H9 (cell line): ENCODE data around the gene WNT6. TPM values are rescaled to one million over a fixed set of nuclear protein-coding genes. Genes with fewer than 3 reads are reported as not detected.

Experiments
- DNase-seq: peaks from one replicate; pipeline ENCODE4 v3.0.0-alpha.2; 2017
- H2AFZ ChIP-seq: one replicate; pipeline ENCODE4 v1.6.1; 2013; ENCODE audit warnings: mild to moderate bottlenecking, low read length, control low read depth, moderate library complexity
- H2AK5ac ChIP-seq: 2 replicates; pipeline ENCODE4 v1.6.1; 2013; ENCODE audit warnings: low read length, control low read depth, mixed read lengths; ENCODE audit not compliant: insufficient read length
- H2BK120ac ChIP-seq: one replicate; pipeline ENCODE4 v1.6.1; 2013; ENCODE audit warnings: low read depth, mild to moderate bottlenecking, low read length, control low read depth, inconsistent platforms; ENCODE audit not compliant: poor library complexity, severe bottlenecking
- H2BK12ac ChIP-seq: 2 replicates; pipeline ENCODE4 v1.6.1; 2013; ENCODE audit warnings: low read length, control low read depth, mixed read lengths, low read depth; ENCODE audit not compliant: insufficient read length
- H2BK15ac ChIP-seq: 2 replicates; pipeline ENCODE4 v1.6.1; 2013; ENCODE audit warnings: low read depth, low read length, control low read depth
- H2BK20ac ChIP-seq: one replicate; pipeline ENCODE4 v1.6.1; 2013; ENCODE audit warnings: low read depth, mild to moderate bottlenecking, low read length, control low read depth, inconsistent platforms; ENCODE audit not compliant: poor library complexity, severe bottlenecking
- H2BK5ac ChIP-seq: 2 replicates; pipeline ENCODE4 v1.6.1; 2013; ENCODE audit warnings: low read length, control low read depth, mixed read lengths; ENCODE audit not compliant: insufficient read length
- H3K14ac ChIP-seq: 2 replicates; pipeline ENCODE4 v1.6.1; 2013; ENCODE audit warnings: low read length, control low read depth; ENCODE audit not compliant: insufficient read depth
- H3K18ac ChIP-seq: 2 replicates; pipeline ENCODE4 v1.6.1; 2013; ENCODE audit warnings: low read depth, mild to moderate bottlenecking, mixed read lengths, low read length, control low read depth; ENCODE audit not compliant: insufficient read length
- H3K23ac ChIP-seq: 2 replicates; pipeline ENCODE4 v1.6.1; 2013; ENCODE audit warnings: low read length, control low read depth, mixed read lengths, low read depth; ENCODE audit not compliant: insufficient read length
- H3K23me2 ChIP-seq: 2 replicates; pipeline ENCODE4 v1.6.1; 2013; ENCODE audit warnings: low read depth, mild to moderate bottlenecking, mixed read lengths, low read length, control low read depth; ENCODE audit not compliant: insufficient read length, poor library complexity, severe bottlenecking
- H3K27ac ChIP-seq: 2 replicates; pipeline ENCODE4 v1.5.1; 2013; ENCODE audit warnings: low read length, control low read depth, mixed read lengths, low read depth; ENCODE audit not compliant: insufficient read length
- H3K27me3 ChIP-seq: 2 replicates; pipeline ENCODE4 v1.6.1; 2013; ENCODE audit warnings: low read length, control low read depth, inconsistent platforms; ENCODE audit not compliant: insufficient read depth
- H3K4ac ChIP-seq: 2 replicates; pipeline ENCODE4 v1.6.1; 2013; ENCODE audit warnings: low read depth, mild to moderate bottlenecking, control low read depth, inconsistent platforms, low read length, moderate library complexity
- H3K4me1 ChIP-seq: 2 replicates; pipeline ENCODE4 v1.6.1; 2013; ENCODE audit warnings: low read length, control low read depth, inconsistent platforms; ENCODE audit not compliant: insufficient read depth
- H3K4me2 ChIP-seq: 2 replicates; pipeline ENCODE4 v1.6.1; 2013; ENCODE audit warnings: low read length, control low read depth, mixed read lengths; ENCODE audit not compliant: insufficient read length, insufficient read depth
- H3K56ac ChIP-seq: 2 replicates; pipeline ENCODE4 v1.6.1; 2013; ENCODE audit warnings: low read depth, mild to moderate bottlenecking, mixed read lengths, low read length, control low read depth; ENCODE audit not compliant: insufficient read length
- H3K79me1 ChIP-seq: 2 replicates; pipeline ENCODE4 v1.6.1; 2013; ENCODE audit warnings: low read depth, mild to moderate bottlenecking, moderate library complexity, low read length, control low read depth, inconsistent platforms; ENCODE audit not compliant: insufficient read depth, poor library complexity, severe bottlenecking
- H3K79me2 ChIP-seq: 2 replicates; pipeline ENCODE4 v1.6.1; 2013; ENCODE audit warnings: low read length, control low read depth, inconsistent platforms; ENCODE audit not compliant: insufficient read depth
- H3K9ac ChIP-seq: 2 replicates; pipeline ENCODE4 v1.6.1; 2013; ENCODE audit warnings: low read length, control low read depth, mixed read lengths; ENCODE audit not compliant: insufficient read length; ENCODE audit errors: extremely low read depth
- H3K9me3 ChIP-seq: one replicate; pipeline ENCODE4 v1.6.1; 2013; ENCODE audit warnings: low read depth, low read length, inconsistent platforms; ENCODE audit not compliant: control insufficient read depth
- H3T11ph ChIP-seq: one replicate; pipeline ENCODE4 v1.6.1; 2013; ENCODE audit warnings: mild to moderate bottlenecking, low read length, control low read depth, inconsistent platforms
- H4K20me1 ChIP-seq: one replicate; pipeline ENCODE4 v1.6.1; 2013; ENCODE audit not compliant: control insufficient read depth, insufficient read length, insufficient read depth
- H4K5ac ChIP-seq: 2 replicates; pipeline ENCODE4 v1.6.1; 2013; ENCODE audit warnings: low read depth, mild to moderate bottlenecking, mixed read lengths, low read length, control low read depth; ENCODE audit not compliant: insufficient read length
- H4K8ac ChIP-seq: replicated peaks from 2 replicates; pipeline ENCODE4 v1.6.1; 2013; ENCODE audit warnings: low read length, control low read depth, mixed read lengths, low read depth; ENCODE audit not compliant: insufficient read length
- H4K91ac ChIP-seq: 2 replicates; pipeline ENCODE4 v1.6.1; 2013; ENCODE audit warnings: low read depth, mild to moderate bottlenecking, moderate library complexity, mixed read lengths, low read length, control low read depth; ENCODE audit not compliant: insufficient read length
- H3K27ac Mint-ChIP-seq, 3 experiments: 2 replicates in 2 of 3; 3 replicates in 1 of 3; pipeline ENCODE4 v1.8.0; 2020 to 2021; ENCODE audit warnings: mixed read lengths in 3 of 3, mild to moderate bottlenecking in 1 of 3, moderate library complexity in 1 of 3
- H3K27me3 Mint-ChIP-seq: 2 replicates; pipeline ENCODE4 v1.8.0; 2021; ENCODE audit warnings: low read depth, mild to moderate bottlenecking, moderate library complexity, mixed read lengths
- H3K36me3 Mint-ChIP-seq, 3 experiments: 2 replicates in 2 of 3; 3 replicates in 1 of 3; pipeline ENCODE4 v1.8.0; 2020 to 2021; ENCODE audit warnings: low read depth in 3 of 3, mixed read lengths in 3 of 3; ENCODE audit not compliant: insufficient read depth in 1 of 3
- H3K4me1 Mint-ChIP-seq, 2 experiments: 2 replicates each; pipeline ENCODE4 v1.8.0; 2020; ENCODE audit warnings: mixed read lengths in 2 of 2
- H3K4me3 Mint-ChIP-seq, 2 experiments: 2 replicates in 1 of 2; 3 replicates in 1 of 2; pipeline ENCODE4 v1.8.0; 2020 to 2021; ENCODE audit warnings: mild to moderate bottlenecking in 2 of 2, mixed read lengths in 2 of 2, moderate library complexity in 1 of 2
- H3K9me3 Mint-ChIP-seq, 2 experiments: 2 replicates in 1 of 2; 3 replicates in 1 of 2; pipeline ENCODE4 v1.8.0; 2020; ENCODE audit warnings: mild to moderate bottlenecking in 2 of 2, mixed read lengths in 2 of 2, moderate library complexity in 1 of 2
- CTCF ChIP-seq: fragments of 200-600 bp; sonication (generic); conservative IDR thresholded peaks from 3 replicates; pipeline ENCODE4 v1.8.0; 2021; ENCODE audit warnings: antibody characterized with exemption, mild to moderate bottlenecking
- WGBS: extraction: QIAGEN DNeasy Blood & Tissue Kit; methylation state at CpG from one replicate; pipeline ENCODE4 v1.1.7; 2013; ENCODE audit warnings: missing lambda C conversion rate, low lambda C conversion rate, mixed read lengths; ENCODE audit not compliant: insufficient read length; ENCODE audit errors: extremely low coverage; 5-methylcytosine and 5-hydroxymethylcytosine counted together
- total RNA-seq: library from RNA; stranded (reverse); gene quantifications from 2 replicates; pipeline ENCODE4 v1.2.1, GENCODE V29; 2021

Gene WNT6
- total RNA-seq, 1 experiment from 2014 or later, result not detected

- no peak overlapping the region for H3T11ph ChIP-seq
- H3K79me1 ChIP-seq, result no peaks in the 10 kb centered on the region
- peaks cover 2% of the 10 kb centered on the region for H3K4me1 ChIP-seq
- no peak overlapping the region for H3K14ac ChIP-seq
- H3K27ac ChIP-seq, result no peak overlapping the region
- no peak overlapping the region for H2AFZ ChIP-seq
- H2AK5ac ChIP-seq, result no peak overlapping the region
- H2BK12ac ChIP-seq, result no peak overlapping the region
- no peak overlapping the region for H3K4me2 ChIP-seq
- no peak overlapping the region for H4K5ac ChIP-seq
- H2BK15ac ChIP-seq, result no peak overlapping the region
- H3K23ac ChIP-seq, result no peak overlapping the region
- no peaks in the 10 kb centered on the region for H3K36me3 Mint-ChIP-seq
- peaks cover 88% of the 10 kb centered on the region for H3K27me3 ChIP-seq
- no peak overlapping the region for H4K91ac ChIP-seq
- H4K8ac ChIP-seq, result no peak overlapping the region
- H2BK120ac ChIP-seq, result no peak overlapping the region
- no peak for DNase-seq
- H3K9me3 Mint-ChIP-seq, result peaks cover 0 to 3% of the 10 kb centered on the region in 2 experiments; a peak in 1 of 5 replicates
- H3K9me3 ChIP-seq, result no peaks in the 10 kb centered on the region
- H3K79me2 ChIP-seq, result no peaks in the 10 kb centered on the region
- no peak overlapping the region for H3K18ac ChIP-seq
- no peak overlapping the region for H3K27ac Mint-ChIP-seq
- H4K20me1 ChIP-seq, result no peaks in the 10 kb centered on the region
- no peak overlapping the region for H3K9ac ChIP-seq
- no CpG with 5 or more reads among the region's 1 CpG for WGBS
- peaks cover 98% of the 10 kb centered on the region for H3K27me3 Mint-ChIP-seq
- no peak overlapping the region for H3K4ac ChIP-seq
- H3K4me1 Mint-ChIP-seq, result peaks cover 37 to 65% of the 10 kb centered on the region in 2 experiments
- no peak for TF ChIP-seq CTCF
- H3K56ac ChIP-seq, result no peak overlapping the region
- H3K23me2 ChIP-seq, result peaks cover 3% of the 10 kb centered on the region
- peak overlapping the region in 1 of 2 experiments; percentile 85; a peak in 2 of 5 replicates for H3K4me3 Mint-ChIP-seq
- no peak overlapping the region for H2BK20ac ChIP-seq
- no peak overlapping the region for H2BK5ac ChIP-seq
Observed at GRCh38 chr2:218858138-218858445, 1.5 kb upstream of the WNT6 start.
